Left cardiac atrium (tissue), 4 donors: ENCODE data around the gene EZH1. TPM values are rescaled to one million over a fixed set of nuclear protein-coding genes. Genes with fewer than 3 reads are reported as not detected.
"Not testable (repeated sequence)": the region's sequence is repeated elsewhere in the genome, so short reads cannot be mapped to it uniquely, and the experiment has no call there.

Experiments used
- ATAC-seq, 2 donors: fragments of 200-7000 bp; cut with Tn5 transposase; one replicate each; pipeline ENCODE4 v1.9.1; 2020; ENCODE audit warnings: mild to moderate bottlenecking in 2 of 2, moderate library complexity in 2 of 2
- DNase-seq: peaks from one replicate; pipeline ENCODE4 v3.0.0-alpha.2; 2020
- intact Hi-C, 2 donors: fragments of 100-400 bp; cut with DNase I; formaldehyde crosslinking; loops; one replicate each; pipeline versions ENCODE4 v1.14.1 to v1.15.1; 2022 to 2023
- total RNA-seq, 2 donors: library from RNA; stranded (reverse); fragmentation: NEBNext Ultra II Directional; extraction: Animal tissue kit (Norgen Biotek cat#: 25700); gene quantifications; one replicate each; pipeline ENCODE4 v1.2.1, GENCODE V29; 2021
- donor health status: DM: no; HTN: yes; CAD: no.
- donor health status: DM: no; HTN: yes; CAD: no; lungs with severe emphysema.
- donor health status: DM: yes; HTN: yes; CAD: no.
- donor health status: Dilated cardiomyopathy.

Gene EZH1
- total RNA-seq, 2 donors from 2014 or later: 28.7 to 38.1 TPM

DNA sequence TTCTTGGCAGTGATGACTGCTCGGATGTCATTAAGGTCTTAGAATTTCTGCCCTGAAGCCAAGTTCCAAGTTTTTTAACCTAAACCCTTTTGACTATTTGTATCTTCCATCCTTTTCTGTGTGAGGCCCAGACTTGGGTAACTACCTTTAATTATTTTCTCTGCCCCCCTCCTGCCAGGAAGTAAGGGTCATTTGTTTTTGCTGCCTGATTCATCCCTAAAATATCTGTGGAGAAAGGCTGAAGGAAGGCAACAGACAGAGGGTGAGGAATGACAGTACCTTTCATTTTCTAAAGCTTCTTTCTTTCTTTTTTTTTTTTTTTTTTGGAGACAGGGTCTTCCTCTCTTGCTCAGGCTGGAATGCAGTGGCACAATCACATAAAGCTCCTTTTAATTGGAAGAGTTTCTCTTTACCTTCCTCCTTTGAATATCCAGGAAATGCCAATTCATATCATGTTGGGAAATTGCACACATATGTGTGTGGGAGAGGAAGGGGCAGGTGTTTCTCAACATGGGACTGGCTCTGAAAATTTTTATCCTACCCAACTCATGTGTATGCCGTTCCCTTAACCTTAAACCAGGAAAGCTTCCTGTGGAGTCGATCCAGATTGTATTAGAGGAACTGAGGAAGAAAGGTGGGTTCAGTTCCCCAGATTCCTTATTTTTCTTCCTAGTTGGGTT, 29.4 kb upstream of the EZH1 start:
- ATAC-seq (no peak), DNase-seq (no peak)
- intact Hi-C loops: no loop called here

GRCh38 chr17:42773290-42774035, 28.6 kb upstream of the EZH1 start, which contains the start of gene VPS25:
Gene VPS25, plus strand, starts transcription at chr17:42773449. Its CDS starts 27 bp downstream, at chr17:42773476.
- intact Hi-C loops: no loop called here
- ATAC-seq: peak; percentile 96 to 98
- peak; percentile 79 for DNase-seq

DNA sequence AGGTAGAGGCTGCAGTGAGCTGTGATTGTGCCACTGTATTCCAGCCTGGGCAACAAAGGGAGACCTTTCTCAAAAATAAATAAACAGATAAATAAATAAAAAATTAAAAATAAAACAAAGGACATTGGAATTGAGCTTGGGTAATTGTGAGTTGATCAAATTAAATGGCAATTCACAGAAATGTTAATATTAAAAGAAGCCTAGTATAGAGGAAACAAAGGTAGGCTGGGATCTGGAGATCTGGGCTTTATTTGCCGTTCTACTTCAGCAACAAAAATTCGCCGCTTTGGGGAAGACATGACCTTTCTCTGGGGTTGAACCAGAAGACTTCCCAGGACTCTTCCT, 28.1 kb upstream of the EZH1 start:
- ATAC-seq: no peak
- intact Hi-C loops: no loop called here
- DNase-seq: no peak

GRCh38 chr17:42769964-42770363, 25.1 kb upstream of the EZH1 start:
- ATAC-seq, intact Hi-C loops, DNase-seq: not testable (repeated sequence)

- ATAC-seq, DNase-seq, intact Hi-C loops: not testable (repeated sequence)
Observed at GRCh38 chr17:42768006-42768405, 23.2 kb upstream of the EZH1 start.

GRCh38 chr17:42767512-42767911, 22.7 kb upstream of the EZH1 start:
- intact Hi-C loops: no loop called here
- DNase-seq (no peak), ATAC-seq (no peak)

DNA sequence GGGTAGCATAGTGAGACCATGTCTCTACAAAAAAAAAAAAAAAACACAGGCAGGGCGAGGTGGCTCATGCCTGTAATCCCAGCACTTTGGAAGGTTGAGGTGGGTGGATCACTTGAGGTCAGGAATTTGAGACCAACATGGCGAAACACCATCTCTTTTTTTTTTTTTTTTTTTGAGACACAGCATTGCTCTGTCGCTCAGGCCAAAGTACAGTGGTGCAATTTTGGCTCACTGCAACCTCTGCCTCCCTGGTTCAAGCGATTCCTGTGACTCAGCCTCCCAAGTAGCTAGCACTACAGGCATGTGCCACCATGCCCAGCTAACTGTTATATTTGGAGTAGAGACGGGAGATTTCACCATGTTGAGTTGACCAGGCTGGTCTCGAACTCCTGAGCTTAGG, 21.3 kb upstream of the EZH1 start:
- DNase-seq (no peak), ATAC-seq (no peak)
- intact Hi-C loops: no loop called here

DNA sequence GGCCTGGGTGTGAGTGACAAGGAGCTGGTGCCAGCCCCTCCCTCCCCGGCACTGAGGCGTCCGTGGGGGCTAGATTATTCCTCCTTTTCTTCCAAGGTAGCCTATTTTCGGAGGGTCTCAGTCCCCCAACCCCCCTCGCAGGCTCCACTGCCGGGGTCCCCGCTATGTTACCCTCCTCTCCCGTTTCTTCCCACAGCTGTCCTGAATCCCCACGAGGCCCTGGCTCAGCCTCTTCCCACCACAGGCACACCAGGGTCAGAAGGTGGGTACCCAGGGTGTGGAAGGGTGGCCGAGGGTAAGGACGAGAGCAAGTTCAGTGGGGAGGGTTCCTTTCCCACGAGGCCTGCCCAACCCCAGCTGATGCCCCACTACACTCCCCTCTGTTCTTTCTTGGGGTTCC, 16.8 kb upstream of the EZH1 start:
- ATAC-seq: no peak
- no peak for DNase-seq
- intact Hi-C loops: loop anchor here (2.0 to 5.0 kb wide), 3 partner anchors 39 to 184 kb away; partner anchors contain the start of gene PSMC3IP (in 1 of the 2)

- DNase-seq (peak; percentile 46), ATAC-seq (peak; percentile 62 to 71)
- intact Hi-C loops: loop anchor here (5.0 kb wide), 2 partner anchors 39 to 184 kb away; partner anchors contain the start of gene PSMC3IP (in 1 of the 2)
Observed at GRCh38 chr17:42760652-42761581, 16.1 kb upstream of the EZH1 start, which contains the start of gene RAMP2. Gene RAMP2, plus strand, starts transcription at chr17:42761227. Its CDS starts 35 bp downstream, at chr17:42761262.

GRCh38 chr17:42759982-42760651, 15.3 kb upstream of the EZH1 start:
- ATAC-seq (peak in 1 of 2 donors; percentile 3), DNase-seq (no peak)
- intact Hi-C loops: loop anchor here (5.0 kb wide), 2 partner anchors 38 to 183 kb away; partner anchors contain the start of gene PSMC3IP (in 1 of the 2)

DNA sequence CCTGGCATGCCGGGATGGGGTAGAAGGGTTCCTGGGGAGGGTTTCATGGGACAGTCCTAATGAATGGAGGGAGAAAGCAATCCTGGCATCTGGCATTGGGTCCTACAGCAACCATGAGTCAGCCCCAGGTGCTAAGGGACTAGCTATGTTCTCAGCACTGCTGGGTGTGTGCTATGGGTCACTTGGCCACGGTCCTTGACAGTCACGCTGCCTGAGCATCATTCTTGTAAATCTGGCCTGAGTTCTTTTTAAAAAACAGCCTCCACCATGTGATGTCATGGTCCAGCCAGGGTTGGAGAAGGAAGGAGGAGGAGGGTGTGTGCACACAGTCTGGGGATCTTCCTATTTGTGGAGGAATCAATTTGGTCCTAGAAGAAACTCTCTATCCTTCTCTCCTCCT, 9.9 kb upstream of the EZH1 start:
- DNase-seq: peak; percentile 61
- peak; percentile 35 to 75 for ATAC-seq
- intact Hi-C loops: no loop called here

GRCh38 chr17:42751628-42752027, 6.8 kb upstream of the EZH1 start:
- no peak for DNase-seq
- no peak for ATAC-seq
- intact Hi-C loops: no loop called here

- DNase-seq (no peak), ATAC-seq (peak; percentile 20 to 51)
- intact Hi-C loops: no loop called here
Observed at GRCh38 chr17:42750739-42751344, 6.0 kb upstream of the EZH1 start.

DNA sequence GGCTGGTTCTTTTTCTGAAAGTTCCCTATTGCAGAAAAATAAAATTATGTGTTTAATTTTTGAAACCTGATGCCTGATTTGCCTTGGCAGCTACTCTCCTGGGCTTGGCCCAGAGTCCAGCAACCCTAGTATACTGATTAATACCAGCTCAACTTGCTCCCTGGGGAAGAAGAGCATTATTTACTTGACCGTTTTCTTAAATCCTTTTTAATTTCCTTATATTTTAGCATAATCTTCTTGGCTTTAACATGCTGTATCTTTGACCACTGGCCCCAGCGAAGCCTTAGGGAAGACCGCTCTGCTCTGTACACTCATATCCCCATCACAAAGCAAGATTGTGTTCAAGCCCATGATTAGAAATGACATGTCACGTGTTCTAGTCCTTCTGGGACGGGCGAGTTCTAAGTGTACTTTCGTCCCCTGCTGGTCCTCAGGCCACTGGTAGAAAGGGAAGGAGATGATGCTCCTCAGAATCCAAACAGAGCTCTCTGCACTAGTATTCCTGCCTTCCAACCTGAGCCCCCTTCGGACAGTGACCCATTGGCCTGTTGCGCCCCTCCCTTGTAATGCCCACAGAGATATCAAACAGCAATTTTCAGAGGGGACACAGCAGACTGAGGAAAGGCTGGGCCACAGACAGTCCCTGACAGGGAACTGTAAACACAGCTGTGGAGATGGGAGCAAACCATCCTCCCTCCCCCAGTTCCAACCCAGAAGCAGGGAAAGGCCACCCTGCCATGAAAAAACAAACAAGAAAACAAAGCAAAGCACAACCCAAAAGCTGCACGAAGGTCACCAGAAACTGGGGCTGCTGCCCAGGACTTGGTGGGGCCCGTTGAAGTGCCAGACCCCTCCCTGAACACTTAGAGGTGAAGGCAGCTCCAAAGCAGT, 4.3 kb upstream of the EZH1 start:
- ATAC-seq (no peak), DNase-seq (no peak)
- intact Hi-C loops: no loop called here

DNA sequence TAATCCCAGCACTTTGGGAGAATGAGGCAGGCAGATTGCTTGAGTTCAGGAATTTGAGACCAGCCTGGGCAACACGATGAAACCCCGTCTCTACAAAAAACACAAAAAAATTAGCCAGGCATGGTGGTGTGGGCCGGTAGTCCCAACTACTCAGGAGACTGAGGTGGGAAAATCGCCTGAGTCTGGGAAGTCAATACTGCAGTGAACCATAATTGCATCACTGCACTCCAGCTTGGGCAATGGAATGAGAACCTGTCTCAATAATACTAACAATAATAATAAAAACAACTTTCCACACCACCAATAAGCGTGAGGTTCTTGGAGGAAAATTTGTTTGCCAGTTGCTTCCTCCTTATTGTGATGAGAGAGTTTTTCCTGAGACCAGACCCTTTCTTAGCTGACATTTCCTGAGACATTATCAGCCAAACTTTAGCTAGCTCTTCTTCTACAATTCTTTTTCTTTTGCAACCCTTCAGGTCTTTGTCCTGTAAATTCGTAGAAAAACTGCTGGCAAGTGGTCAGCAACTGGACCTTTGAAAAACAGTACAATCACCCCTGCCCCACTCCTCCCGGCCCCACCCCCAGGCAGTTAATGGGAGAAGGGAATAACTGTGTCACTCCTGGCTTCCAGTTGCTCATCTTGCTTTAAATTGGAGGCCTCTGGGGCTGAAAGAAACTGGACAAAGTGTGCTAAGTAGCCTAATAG, 3.5 kb upstream of the EZH1 start:
- intact Hi-C loops: no loop called here
- no peak for ATAC-seq
- DNase-seq: no peak

- intact Hi-C loops: no loop called here
- ATAC-seq: peak; percentile 88 to 93
- DNase-seq: peak; percentile 83
Observed at GRCh38 chr17:42744283-42744805, 496 bp downstream of the EZH1 start.
